Activated T-cell treated with anti-CD3 and anti-CD28 coated beads, Interleukin-2, amount 50 U/mL, for 24 hours (primary cell): Measurements from ENCODE around the gene SNRPA1.

Experiments
- DNase-seq: peaks from one replicate; pipeline ENCODE4 v3.0.0-alpha.2; 2020
- H3K27ac Mint-ChIP-seq: 2 replicates; pipeline ENCODE4 v1.8.0; 2020; ENCODE audit warnings: mild to moderate bottlenecking, mixed read lengths
- H3K27me3 Mint-ChIP-seq: 2 replicates; pipeline ENCODE4 v1.8.0; 2020; ENCODE audit warnings: mixed read lengths
- H3K36me3 Mint-ChIP-seq: 2 replicates; pipeline ENCODE4 v1.8.0; 2020; ENCODE audit warnings: low read depth, mixed read lengths
- H3K4me1 Mint-ChIP-seq: 2 replicates; pipeline ENCODE4 v1.8.0; 2020; ENCODE audit warnings: low read depth, mixed read lengths
- H3K4me3 Mint-ChIP-seq: 2 replicates; pipeline ENCODE4 v1.8.0; 2020; ENCODE audit warnings: mild to moderate bottlenecking, moderate library complexity, mixed read lengths
- H3K9me3 Mint-ChIP-seq: 2 replicates; pipeline ENCODE4 v1.8.0; 2020; ENCODE audit warnings: mixed read lengths

SNRPA1 gene

DNA sequence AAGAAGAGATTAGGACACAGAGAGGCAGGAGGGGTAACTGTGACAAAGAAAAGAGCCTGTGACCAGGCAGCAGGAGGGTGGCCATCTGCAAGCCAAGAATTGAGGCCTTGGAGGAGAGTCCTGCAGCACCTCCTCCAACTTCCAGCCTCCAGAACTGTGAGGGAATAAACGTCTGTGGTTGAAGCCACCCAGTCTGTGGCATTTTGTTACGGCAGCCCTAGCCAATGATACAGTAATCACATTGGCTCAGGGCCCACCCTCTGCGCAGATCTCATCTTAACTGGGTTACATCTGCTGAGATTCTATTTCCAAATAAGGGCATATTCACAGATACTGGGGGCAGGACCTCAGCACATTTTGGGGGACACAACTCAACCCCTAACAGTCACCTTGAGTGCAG is 29.0 kb downstream of the SNRPA1 start:
- Mint-ChIP-seq H3K9me3 (no peaks in the 10 kb centered on the region), H3K36me3 (peaks cover 27% of the 10 kb centered on the region), H3K4me3 (no peak overlapping the region), H3K27ac (no peak overlapping the region), H3K4me1 (peaks cover 2% of the 10 kb centered on the region), H3K27me3 (no peaks in the 10 kb centered on the region)
- DNase-seq: no peak

DNA sequence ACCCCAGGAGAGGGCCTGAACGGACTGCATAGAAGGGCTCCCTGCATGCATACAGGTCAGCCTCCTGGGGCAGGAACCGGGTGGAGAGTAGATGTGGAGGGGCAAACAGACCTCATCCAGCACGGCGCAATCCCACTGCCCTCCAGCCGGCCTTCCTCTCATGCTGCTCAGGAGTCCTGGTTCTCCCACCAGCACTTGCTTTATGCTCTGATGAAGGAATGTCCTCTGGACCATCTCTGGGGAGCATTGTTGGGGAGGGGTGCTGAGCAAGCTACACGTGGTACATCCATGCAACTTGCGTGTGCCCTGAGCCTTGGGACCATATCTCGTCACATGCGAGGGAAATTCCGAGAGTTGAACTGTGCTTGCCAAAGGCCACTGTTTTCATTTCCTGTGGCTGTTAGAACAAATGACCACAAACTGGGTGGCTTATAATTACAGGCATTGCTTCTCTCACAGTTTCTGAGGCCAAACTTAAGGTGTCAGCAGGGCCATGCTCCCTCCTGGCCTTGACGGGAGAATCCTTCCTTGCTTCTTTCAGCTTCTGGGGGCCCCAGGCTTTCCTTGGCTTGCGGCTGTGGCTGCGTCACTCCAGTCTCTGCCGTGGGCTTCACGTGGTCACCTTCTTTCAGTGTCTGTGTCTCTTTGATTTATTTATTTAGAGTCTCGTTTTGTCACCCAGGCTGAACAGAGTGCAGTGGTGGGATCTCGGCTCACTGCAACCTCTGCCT is 30.0 kb downstream of the SNRPA1 start:
- Mint-ChIP-seq H3K36me3 (peaks cover 17% of the 10 kb centered on the region), H3K9me3 (no peaks in the 10 kb centered on the region), H3K4me3 (no peak overlapping the region), H3K27me3 (peaks cover under 1% of the 10 kb centered on the region), H3K4me1 (peaks cover 2% of the 10 kb centered on the region), H3K27ac (no peak overlapping the region)
- DNase-seq: no peak

DNA sequence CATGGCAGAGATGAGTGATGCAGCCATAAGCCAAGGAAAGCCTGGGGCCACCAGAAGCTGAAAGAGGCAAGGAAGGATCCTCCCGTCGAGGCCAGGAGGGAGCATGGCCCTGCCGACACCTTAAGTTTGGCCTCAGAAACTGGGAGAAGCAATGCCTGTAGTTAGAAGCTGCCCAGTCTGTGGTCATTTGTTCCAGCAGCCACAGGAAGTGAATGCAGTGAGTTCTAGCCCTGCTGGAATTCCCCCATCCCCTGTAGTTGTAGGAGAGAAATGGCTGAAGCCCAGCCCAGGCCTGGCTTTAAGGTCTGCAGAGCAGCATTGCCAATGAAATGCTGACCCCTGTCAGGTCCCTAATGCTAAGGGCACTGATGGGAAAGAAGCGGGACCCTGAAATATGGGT is 31.0 kb downstream of the SNRPA1 start:
- no peak for DNase-seq
- Mint-ChIP-seq H3K4me1 (peaks cover 2% of the 10 kb centered on the region), H3K9me3 (no peaks in the 10 kb centered on the region)

DNA sequence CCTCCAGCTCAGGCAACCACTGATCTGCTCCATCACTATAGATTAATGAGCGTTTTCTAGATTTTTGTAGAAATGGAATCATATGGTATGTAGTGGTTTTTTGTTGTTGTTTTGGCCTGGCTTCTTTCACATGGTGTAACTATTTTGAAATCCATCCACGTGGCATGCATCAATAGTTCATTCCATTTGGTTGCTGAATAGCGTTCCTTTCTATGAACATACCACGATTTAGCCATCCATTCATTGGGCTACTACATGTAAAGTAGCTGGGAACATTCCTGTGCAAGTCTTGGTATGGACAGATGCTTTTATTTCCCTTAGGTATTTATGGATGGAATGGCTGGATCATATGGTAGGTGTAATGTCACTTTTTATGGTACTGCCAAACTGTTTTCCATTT is 32.5 kb downstream of the SNRPA1 start:
- H3K4me3 Mint-ChIP-seq: no peak overlapping the region
- H3K27ac Mint-ChIP-seq: no peak overlapping the region
- H3K27me3 Mint-ChIP-seq: peaks cover 6% of the 10 kb centered on the region

More for the DNA sequence above, 31.0 kb downstream of the SNRPA1 start:
- peaks cover 3% of the 10 kb centered on the region for H3K27me3 Mint-ChIP-seq
- H3K36me3 Mint-ChIP-seq: peaks cover 7% of the 10 kb centered on the region
- H3K4me3 Mint-ChIP-seq: no peak overlapping the region
- H3K27ac Mint-ChIP-seq: no peak overlapping the region

DNA sequence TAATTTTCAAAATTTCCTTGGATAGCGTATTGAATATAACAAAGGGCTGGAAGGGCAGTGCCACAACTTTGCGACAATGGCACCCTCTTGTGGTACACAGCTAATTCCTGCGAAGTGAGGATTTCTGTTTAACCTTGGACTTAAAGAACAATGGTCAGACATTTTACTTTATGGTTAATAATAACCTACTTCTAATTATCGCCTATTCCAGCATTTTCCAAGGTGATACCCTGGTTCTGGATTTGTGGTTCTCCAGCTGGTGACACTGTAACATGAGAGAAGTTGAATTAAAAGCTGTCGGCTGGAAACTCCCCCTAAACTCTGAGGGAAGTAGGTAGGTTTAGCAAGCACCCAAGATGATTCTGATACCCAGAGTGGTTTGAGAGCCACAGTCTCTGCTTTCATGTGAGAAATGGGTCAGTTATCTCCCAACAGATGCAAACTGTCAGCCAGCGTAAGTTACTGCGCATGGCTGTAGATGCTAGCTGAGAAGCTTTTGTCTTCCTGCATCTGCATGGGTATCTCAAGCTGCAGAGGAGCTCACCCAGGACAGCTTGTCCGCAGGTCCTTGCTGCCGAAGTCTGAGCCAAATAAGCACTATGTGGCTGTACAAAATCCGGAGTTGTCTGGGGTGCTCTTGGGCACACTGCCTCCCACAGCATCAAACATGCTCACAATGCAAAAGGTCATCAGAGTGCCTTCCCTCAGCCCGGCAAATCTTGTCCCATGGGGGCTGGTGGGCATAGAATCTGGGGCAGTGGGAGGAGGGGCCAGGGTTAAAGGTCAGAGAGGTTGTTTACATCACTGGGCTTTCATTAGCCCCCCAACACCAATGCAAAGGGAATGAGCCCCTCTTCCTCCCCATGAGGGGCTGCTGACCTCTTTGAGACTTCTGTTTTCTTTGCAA is 36.6 kb downstream of the SNRPA1 start:
- no peak for DNase-seq
- H3K36me3 Mint-ChIP-seq: no peaks in the 10 kb centered on the region
- H3K27me3 Mint-ChIP-seq: peaks cover 6% of the 10 kb centered on the region
- H3K9me3 Mint-ChIP-seq: no peaks in the 10 kb centered on the region
- H3K27ac Mint-ChIP-seq: no peak overlapping the region
- H3K4me3 Mint-ChIP-seq: no peak overlapping the region
- peaks cover 28% of the 10 kb centered on the region for H3K4me1 Mint-ChIP-seq

More for the DNA sequence above, 32.5 kb downstream of the SNRPA1 start:
- Mint-ChIP-seq H3K36me3 (no peaks in the 10 kb centered on the region), H3K9me3 (no peaks in the 10 kb centered on the region), H3K4me1 (peaks cover 7% of the 10 kb centered on the region)
- DNase-seq: no peak

DNA sequence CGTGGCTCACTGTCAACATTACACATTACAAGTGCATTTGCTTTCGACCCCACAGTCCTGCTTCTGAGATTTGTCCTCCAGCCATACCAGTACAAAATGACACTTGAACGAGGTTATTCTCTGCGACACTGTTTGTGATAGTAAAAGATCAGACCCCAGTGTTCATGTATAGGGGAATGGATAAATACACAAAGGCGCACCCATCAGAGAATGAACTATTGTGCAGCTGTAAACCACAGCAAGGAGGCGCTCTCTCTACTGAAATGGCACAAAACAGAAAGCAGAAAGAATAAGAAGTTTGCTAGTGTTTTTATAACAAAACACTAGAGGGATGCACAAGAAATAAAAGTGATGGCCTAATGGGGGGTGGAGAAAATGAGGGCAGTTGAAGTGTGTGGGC is 38.3 kb downstream of the SNRPA1 start:
- Mint-ChIP-seq H3K9me3 (no peaks in the 10 kb centered on the region), H3K27ac (no peak overlapping the region), H3K27me3 (peaks cover 6% of the 10 kb centered on the region), H3K4me3 (no peak overlapping the region), H3K36me3 (peaks cover 4% of the 10 kb centered on the region), H3K4me1 (peaks cover 38% of the 10 kb centered on the region)
- DNase-seq: no peak

DNA sequence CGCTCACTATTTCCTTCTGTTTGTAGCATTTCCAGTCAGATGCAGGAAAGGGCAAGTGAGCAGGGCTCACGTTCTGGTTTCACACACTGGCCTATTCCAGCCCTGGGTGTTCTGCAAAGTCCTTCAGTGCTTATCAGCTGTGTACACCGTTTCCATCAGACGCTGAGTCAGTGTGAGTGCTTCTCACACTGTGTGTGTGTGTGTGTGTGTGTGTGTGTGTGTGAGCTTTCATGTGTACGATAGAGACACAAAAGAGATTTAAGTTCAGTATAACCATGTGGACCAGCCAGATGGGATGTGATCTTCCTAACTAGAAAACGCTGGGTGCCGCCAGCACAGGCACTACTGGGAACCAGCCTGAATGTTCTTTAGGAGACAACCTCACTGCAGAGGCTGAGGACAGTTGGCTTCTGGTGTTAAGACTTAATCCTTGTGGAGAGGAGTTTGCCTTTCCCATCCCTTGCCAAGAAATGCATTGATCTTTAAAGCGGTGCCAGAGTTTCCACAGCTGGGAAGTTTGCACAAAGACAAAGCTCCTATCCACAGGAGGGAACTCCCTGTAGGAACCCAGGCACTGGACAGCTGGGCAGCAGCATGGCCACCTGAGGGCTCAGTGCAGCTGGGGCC is 39.3 kb downstream of the SNRPA1 start:
- peaks cover 6% of the 10 kb centered on the region for H3K36me3 Mint-ChIP-seq
- peak overlapping the region; percentile 22 for H3K27ac Mint-ChIP-seq
- H3K9me3 Mint-ChIP-seq: no peaks in the 10 kb centered on the region
- DNase-seq: no peak
- peaks cover 38% of the 10 kb centered on the region for H3K4me1 Mint-ChIP-seq
- H3K27me3 Mint-ChIP-seq: peaks cover 6% of the 10 kb centered on the region
- H3K4me3 Mint-ChIP-seq: no peak overlapping the region

DNA sequence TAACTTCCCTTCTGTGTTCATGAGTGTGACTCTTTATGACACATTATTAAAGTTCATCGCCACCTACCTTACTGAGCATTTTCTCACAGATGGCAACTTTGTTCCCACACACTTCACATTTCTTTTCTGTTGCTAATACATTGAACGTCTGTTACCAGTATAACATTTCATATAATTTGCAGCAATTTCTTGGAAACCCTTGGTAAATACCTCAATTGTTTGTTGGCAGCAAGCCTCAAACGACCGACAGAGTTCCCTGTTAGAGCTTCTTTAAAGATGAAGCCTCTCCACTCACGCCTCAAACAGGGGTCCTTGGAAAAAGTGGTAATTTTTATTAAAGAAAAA is 40.0 kb downstream of the SNRPA1 start:
- Mint-ChIP-seq H3K9me3 (no peaks in the 10 kb centered on the region), H3K4me1 (peaks cover 43% of the 10 kb centered on the region), H3K4me3 (no peak overlapping the region), H3K27me3 (peaks cover 5% of the 10 kb centered on the region), H3K36me3 (peaks cover 13% of the 10 kb centered on the region), H3K27ac (no peak overlapping the region)
- DNase-seq: no peak

DNA sequence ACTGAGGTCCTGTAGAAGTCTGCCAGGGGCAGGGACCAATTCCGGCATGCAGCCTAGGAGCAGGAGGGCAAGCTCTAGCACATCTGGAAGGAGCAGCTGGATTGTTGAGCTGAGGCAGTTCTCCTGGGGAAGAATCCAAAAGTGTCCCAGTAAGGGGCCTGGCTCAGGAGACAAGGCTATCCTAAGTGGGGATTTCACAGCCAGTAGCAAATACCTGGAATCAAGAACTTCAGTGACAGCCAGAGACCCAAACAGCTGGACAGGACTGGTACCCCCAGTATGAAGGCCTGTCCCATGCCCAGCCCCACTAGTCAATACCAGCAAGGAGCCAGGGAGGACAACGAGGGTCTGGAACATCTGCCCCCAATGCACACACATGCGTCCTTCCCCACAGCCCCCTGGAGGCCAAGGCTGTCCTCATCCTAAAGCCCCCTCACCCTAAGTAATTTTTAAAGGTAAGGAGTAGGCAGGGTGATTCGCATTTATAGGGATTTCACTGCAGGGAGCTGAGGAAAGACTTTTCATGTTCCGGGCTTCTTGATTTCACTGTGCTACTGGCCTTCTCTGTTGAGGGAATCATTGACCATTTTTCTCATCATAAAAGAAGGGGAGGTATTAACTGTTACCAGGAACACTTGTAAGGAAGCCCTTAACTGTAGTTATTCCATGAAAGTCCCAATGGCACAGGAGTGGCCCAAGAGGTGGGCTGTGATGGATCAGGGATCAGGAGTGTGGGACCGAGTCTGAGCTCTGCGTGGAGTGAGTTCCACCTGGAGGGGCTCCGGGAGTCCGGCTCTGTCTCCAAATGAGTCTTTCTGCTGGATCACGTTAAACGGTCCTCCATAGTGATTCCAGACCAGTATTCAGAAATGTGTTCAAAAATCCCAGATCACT is 40.6 kb downstream of the SNRPA1 start:
- H3K27me3 Mint-ChIP-seq: peaks cover 3% of the 10 kb centered on the region
- peaks cover 19% of the 10 kb centered on the region for H3K36me3 Mint-ChIP-seq
- DNase-seq: no peak
- H3K27ac Mint-ChIP-seq: peak overlapping the region; percentile 18
- no peaks in the 10 kb centered on the region for H3K9me3 Mint-ChIP-seq
- peaks cover 49% of the 10 kb centered on the region for H3K4me1 Mint-ChIP-seq
- H3K4me3 Mint-ChIP-seq: no peak overlapping the region

DNA sequence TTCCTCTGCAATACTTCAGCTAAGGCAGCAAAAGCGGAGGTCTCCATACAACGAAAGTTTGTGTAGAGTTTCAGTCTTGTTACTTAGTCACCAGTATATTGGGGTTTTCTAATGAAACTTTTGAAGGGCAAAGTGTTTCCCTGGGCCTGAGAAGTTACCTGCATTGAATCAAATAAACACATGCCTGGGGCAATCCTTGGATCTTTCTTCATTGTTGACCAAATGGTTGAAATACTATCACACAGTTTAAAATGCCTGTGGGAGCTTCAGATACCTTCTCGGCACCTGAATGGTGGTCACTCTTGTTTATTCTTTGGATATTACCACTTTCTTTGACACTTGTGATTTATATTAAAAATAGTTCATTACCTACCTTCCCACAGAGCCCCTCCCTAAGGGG is 42.2 kb downstream of the SNRPA1 start:
- H3K4me3 Mint-ChIP-seq: peak overlapping the region; percentile 91
- DNase-seq: no peak
- no peaks in the 10 kb centered on the region for H3K9me3 Mint-ChIP-seq
- peaks cover 58% of the 10 kb centered on the region for H3K4me1 Mint-ChIP-seq
- H3K36me3 Mint-ChIP-seq: peaks cover 32% of the 10 kb centered on the region
- peak overlapping the region; percentile 95 for H3K27ac Mint-ChIP-seq
- no peaks in the 10 kb centered on the region for H3K27me3 Mint-ChIP-seq

DNA sequence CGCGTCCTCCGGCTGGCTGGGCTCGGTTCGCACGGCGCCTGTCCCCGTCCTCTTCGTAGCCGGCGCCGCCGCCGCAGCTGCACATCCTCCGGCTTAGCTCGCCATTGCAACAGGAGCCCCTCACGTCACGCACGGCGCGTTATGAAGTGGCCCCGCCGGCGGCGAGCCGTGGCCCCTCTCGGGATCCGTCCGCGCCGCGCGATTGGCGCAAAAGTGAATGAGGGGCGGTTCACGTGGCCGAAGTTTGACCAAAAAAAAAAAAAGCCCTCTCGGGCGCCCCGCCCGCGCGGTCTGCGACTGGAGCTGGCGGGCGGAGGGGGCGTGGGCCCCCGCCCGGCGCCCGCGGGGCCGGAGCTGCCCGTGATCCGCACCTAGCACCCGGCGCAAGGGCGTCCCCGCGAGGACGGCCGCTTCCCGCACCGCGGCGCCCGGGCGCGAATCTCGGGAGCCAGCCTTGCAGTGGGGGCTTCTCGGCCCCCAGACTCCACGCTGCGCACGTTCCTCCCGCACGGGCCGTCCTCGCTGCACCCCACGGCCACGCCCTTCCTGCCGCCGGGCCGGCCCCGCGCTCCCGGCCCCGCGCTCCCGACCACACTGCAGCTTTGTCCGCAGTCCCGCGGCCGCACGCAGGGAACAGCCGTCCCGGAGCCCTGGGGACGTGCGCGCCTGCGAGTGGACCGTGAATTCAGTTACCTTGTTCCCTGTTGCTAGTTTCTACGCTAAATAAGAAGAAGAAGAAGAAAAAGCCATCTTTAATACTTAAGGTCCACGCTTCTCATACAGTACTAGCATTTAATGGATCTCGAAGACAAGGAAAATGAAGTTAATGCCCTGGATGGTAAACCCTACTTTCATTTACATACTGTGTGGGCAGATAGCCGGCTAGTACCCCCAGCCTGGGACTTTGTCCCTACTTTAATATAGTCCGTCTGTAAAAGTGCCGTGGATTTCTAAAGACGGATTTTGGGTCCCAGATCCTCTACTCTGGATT is 42.9 kb downstream of the SNRPA1 start, which contains the start of gene CHSY1:
CHSY1 (minus strand) TSS at position 219 of the 991 bp plus-strand sequence. CDS start 592 bp downstream, outside the sequence.
- peak; percentile 91 for DNase-seq
- no peaks in the 10 kb centered on the region for H3K9me3 Mint-ChIP-seq
- peak within 1 kb of the TSS; percentile 94 for H3K4me3 Mint-ChIP-seq
- peaks cover 39% of the 10 kb centered on the region for H3K36me3 Mint-ChIP-seq
- H3K27ac Mint-ChIP-seq: peak within 1 kb of the TSS; percentile 95
- H3K4me1 Mint-ChIP-seq: peaks cover 65% of the 10 kb centered on the region
- H3K27me3 Mint-ChIP-seq: no peaks in the 10 kb centered on the region

DNA sequence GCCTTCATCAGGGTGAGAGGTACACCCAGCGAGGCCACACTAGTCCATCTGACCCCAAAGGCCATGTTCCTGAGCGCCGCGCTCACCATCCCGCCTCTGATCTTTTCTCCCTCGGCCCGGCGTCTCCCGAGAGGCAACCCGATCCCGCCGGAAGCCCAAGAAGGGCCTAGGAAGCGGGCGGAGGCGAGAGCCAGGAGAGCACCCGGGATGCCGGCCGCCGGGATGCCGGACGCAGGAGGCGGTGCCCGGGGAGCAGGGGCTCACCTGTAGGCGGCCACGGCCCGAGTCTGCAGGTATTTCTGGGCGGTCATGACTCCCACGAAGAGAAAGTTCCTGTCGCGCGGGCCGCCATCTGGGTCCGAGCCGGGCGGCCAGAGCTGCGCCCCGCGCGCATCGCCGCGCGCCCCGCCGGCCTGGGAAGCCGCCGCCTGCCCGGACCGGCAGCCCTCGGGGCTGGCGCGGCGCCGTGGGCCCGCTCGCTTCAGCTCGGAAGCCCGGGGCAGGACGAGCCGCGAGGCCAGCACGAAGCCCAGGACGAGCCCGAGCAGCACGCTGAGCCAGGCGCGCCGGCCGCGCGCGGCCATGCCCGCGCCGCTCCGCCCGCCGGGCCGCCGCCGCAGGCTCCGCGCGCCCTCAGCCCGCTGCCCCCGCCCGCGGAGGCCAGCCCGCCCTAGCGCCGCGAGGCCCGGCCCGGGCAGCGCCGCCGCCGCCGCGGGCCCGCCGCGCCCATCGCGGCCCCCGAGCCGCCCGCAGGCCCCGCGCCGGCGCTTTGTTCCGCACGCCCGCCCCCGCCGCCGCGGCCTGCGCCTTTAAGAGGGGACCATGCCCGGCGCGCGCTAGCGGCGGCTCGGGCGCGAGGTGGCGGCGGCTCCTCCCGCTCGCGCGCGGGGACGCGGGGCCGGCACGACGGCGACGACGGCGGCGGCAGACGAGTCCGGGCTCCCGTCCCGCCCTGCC is 43.9 kb downstream of the SNRPA1 start:
- DNase-seq: peak; percentile 59
- no peaks in the 10 kb centered on the region for H3K9me3 Mint-ChIP-seq
- H3K27ac Mint-ChIP-seq: peak overlapping the region; percentile 95
- H3K36me3 Mint-ChIP-seq: peaks cover 48% of the 10 kb centered on the region
- H3K4me1 Mint-ChIP-seq: peaks cover 74% of the 10 kb centered on the region
- peak overlapping the region; percentile 94 for H3K4me3 Mint-ChIP-seq
- H3K27me3 Mint-ChIP-seq: no peaks in the 10 kb centered on the region
